GM12878 (cell line): ENCODE results near the gene STEAP3. TPM values are rescaled to one million over a fixed set of nuclear protein-coding genes. Genes with fewer than 3 reads are reported as not detected.

Experiments
- ATAC-seq: fragments of 200-7000 bp; cut with Tn5 transposase; 3 replicates; pipeline ENCODE4 v1.9.1; 2020; ENCODE audit warnings: mild to moderate bottlenecking, moderate library complexity
- BruUV-seq: library from RNA; stranded (reverse); fragments of 400-500 nt; replicated peaks from 2 replicates; lab custom pipeline; 2021; lab: Mats Ljungman, UMichigan
- CTCF ChIA-PET: fragments of 300-600 bp; sonication (Branson Sonifier 250); formaldehyde crosslinking; extraction: SDS; loops from one replicate; lab custom pipeline; 2021; ENCODE audit warnings: inconsistent platforms; lab: Yijun Ruan, JAX
- POLR2A ChIA-PET: fragments of 350-600 bp; formaldehyde crosslinking; extraction: SDS; loops from one replicate; lab custom pipeline; 2021; ENCODE audit warnings: inconsistent platforms; lab: Charles Lee
- RAD21 ChIA-PET: fragments of 300-600 bp; sonication (Branson Sonifier 250); formaldehyde crosslinking; loops from one replicate; lab custom pipeline; 2023; ENCODE audit warnings: antibody characterized with exemption; ENCODE audit not compliant: unreplicated experiment; lab: Charles Lee
- SMC1A ChIA-PET: fragments of 300-600 bp; sonication (Branson Sonifier 250); formaldehyde crosslinking; loops from one replicate; lab custom pipeline; 2023; ENCODE audit not compliant: unreplicated experiment, uncharacterized antibody; lab: Charles Lee
- DNase-seq: peaks from one replicate; pipeline ENCODE4 v3.0.0-alpha.2; 2011; ENCODE audit warnings: low read depth, low spot score
- FAIRE-seq: peaks from 3 replicates; lab custom pipeline; 2011; peaks lifted over from hg19 to GRCh38; lab: Jason Lieb, UNC
- H2AFZ ChIP-seq: 2 replicates; pipeline ENCODE4 v1.6.0; 2011; ENCODE audit warnings: low read depth, low read length, control low read depth; ENCODE audit not compliant: control insufficient read depth
- H3K27ac ChIP-seq: 2 replicates; pipeline ENCODE4 v1.5.1; 2011; ENCODE audit warnings: control low read depth; ENCODE audit not compliant: control insufficient read depth, insufficient read depth
- H3K27me3 ChIP-seq, 2 experiments: replicated peaks in 1 of 2; 2 replicates each; pipeline versions ENCODE4 v1.6.0 to v1.6.1; 2011; ENCODE audit warnings: low read length in 1 of 2; ENCODE audit not compliant: control insufficient read depth in 2 of 2, insufficient read depth in 2 of 2
- H3K36me3 ChIP-seq, 2 experiments: 2 replicates each; pipeline ENCODE4 v1.5.1; 2011; ENCODE audit warnings: low read length in 1 of 2; ENCODE audit not compliant: control insufficient read depth in 2 of 2, insufficient read depth in 2 of 2
- H3K4me1 ChIP-seq: 2 replicates; pipeline ENCODE4 v1.6.1; 2011; ENCODE audit warnings: mild to moderate bottlenecking, low read length, moderate library complexity, mixed read lengths; ENCODE audit not compliant: control insufficient read depth, insufficient read depth
- H3K4me2 ChIP-seq: 2 replicates; pipeline ENCODE4 v1.6.0; 2011; ENCODE audit warnings: control low read depth; ENCODE audit not compliant: control insufficient read depth, insufficient read depth
- H3K4me3 ChIP-seq: fragments of 200-600 bp; sonication (generic); 2 replicates; pipeline ENCODE4 v1.5.1; 2016
- H3K79me2 ChIP-seq: 2 replicates; pipeline ENCODE4 v1.6.0; 2011; ENCODE audit warnings: low read length; ENCODE audit not compliant: control insufficient read depth, insufficient read depth
- H3K9ac ChIP-seq: 2 replicates; pipeline ENCODE4 v1.8.0; 2011; ENCODE audit warnings: low read length, control low read depth, mixed read lengths; ENCODE audit not compliant: control insufficient read depth, insufficient read depth
- H3K9me3 ChIP-seq: replicated peaks from 3 replicates; pipeline ENCODE4 v1.5.1; 2011; ENCODE audit warnings: mild to moderate bottlenecking, low read length; ENCODE audit not compliant: control insufficient read depth, insufficient read depth
- H4K20me1 ChIP-seq: 2 replicates; pipeline ENCODE4 v1.6.0; 2011; ENCODE audit not compliant: control insufficient read depth, insufficient read depth
- CBFB ChIP-seq: IDR thresholded peaks from 2 replicates; pipeline ENCODE4 v1.6.1; 2016; ENCODE audit warnings: antibody characterized with exemption, low read depth
- CEBPB ChIP-seq, 2 experiments: fragments of 150-350 bp in 1 of 2; IDR thresholded peaks; 2 replicates each; pipeline ENCODE4 v1.6.1; 2012 to 2014; ENCODE audit warnings: low read depth in 2 of 2, low read length in 2 of 2, borderline replicate concordance in 1 of 2, inconsistent platforms in 1 of 2
- RAD21 ChIP-seq: IDR thresholded peaks from 2 replicates; pipeline ENCODE4 v1.6.1; 2011; ENCODE audit warnings: mild to moderate bottlenecking, low read depth, low read length, moderate library complexity; ENCODE audit not compliant: insufficient read depth
- REST ChIP-seq: IDR thresholded peaks from 2 replicates; pipeline ENCODE4 v1.6.1; 2012; ENCODE audit warnings: mild to moderate bottlenecking, low read depth, low read length
- RFX5 ChIP-seq: IDR thresholded peaks from 2 replicates; pipeline ENCODE4 v1.6.1; 2011; ENCODE audit warnings: low read depth, low read length, improper control_type of control experiment
- SKIL ChIP-seq: fragments of 450-650 bp; IDR thresholded peaks from 2 replicates; pipeline ENCODE4 v1.6.1; 2017; ENCODE audit warnings: mild to moderate bottlenecking, low read depth, inconsistent platforms; ENCODE audit not compliant: poor library complexity, severe bottlenecking
- SMAD5 ChIP-seq: IDR thresholded peaks from 2 replicates; pipeline ENCODE4 v1.6.1; 2016; ENCODE audit warnings: antibody characterized with exemption, low read depth
- SMC3 ChIP-seq: IDR thresholded peaks from 2 replicates; pipeline ENCODE4 v1.6.1; 2011; ENCODE audit warnings: low read length, improper control_type of control experiment, borderline replicate concordance
- TAF1 ChIP-seq: IDR thresholded peaks from 2 replicates; pipeline ENCODE4 v1.6.1; 2011; ENCODE audit warnings: mild to moderate bottlenecking, low read depth, low read length, borderline replicate concordance
- TCF3 ChIP-seq: IDR thresholded peaks from 2 replicates; pipeline ENCODE4 v1.6.1; 2012; ENCODE audit warnings: low read depth, mild to moderate bottlenecking, low read length, borderline replicate concordance; ENCODE audit not compliant: insufficient read depth
- YY1 ChIP-seq: IDR thresholded peaks from 2 replicates; pipeline ENCODE4 v1.6.1; 2011; ENCODE audit warnings: low read depth, mild to moderate bottlenecking, low read length
- WGBS: methylation state at CpG from one replicate; pipeline ENCODE4 v1.1.6; 2016; ENCODE audit warnings: low lambda C conversion rate; ENCODE audit not compliant: insufficient replicate concordance, insufficient coverage; ENCODE audit errors: missing lambda C conversion rate; 5-methylcytosine and 5-hydroxymethylcytosine counted together
- in situ Hi-C: fragments of 300-500 bp; cut with MboI; formaldehyde crosslinking; loops from 9 replicates; pipeline ENCODE4 v1.14.3; 2018; ENCODE audit warnings: mixed read lengths
- intact Hi-C: fragments of 100-400 bp; cut with micrococcal nuclease; formaldehyde crosslinking; loops from one replicate; pipeline ENCODE4 v1.14.2; 2022; ENCODE audit not compliant: unreplicated experiment
- polyA plus RNA-seq, 11 experiments: library from polyadenylated mRNA; depleted of rRNA in 4 of 11; unstranded in 6 of 11; stranded (reverse) in 5 of 11; fragments of >200 nt; fragmentation: Nextera tagmentation in 4 of 11; fragmentation: Illumina TruSeq in 1 of 11; extraction: Ambion mirVana in 4 of 11; extraction: Trizol in 1 of 11; gene quantifications; 1 replicate in 1 of 11; 2 replicates in 10 of 11; pipeline versions ENCODE4 v1.2.1 to v1.2.3, GENCODE V29; 2011 to 2016; ENCODE audit warnings: inconsistent platforms in 2 of 11, missing spikeins in 2 of 11, low read depth in 1 of 11
- total RNA-seq, 4 experiments: library from RNA; depleted of rRNA in 3 of 4; stranded (reverse); fragments of >200 nt in 3 of 4; fragmentation: Illumina TruSeq in 1 of 4; extraction: Trizol in 1 of 4; gene quantifications; 2 replicates each; pipeline versions ENCODE4 v1.2.1 to v1.2.3, GENCODE V29; 2013 to 2021
- TF ChIP-seq, protein P1 (sequence below), 3 experiments: IDR thresholded peaks in 2 of 3; conservative IDR thresholded peaks in 1 of 3; 2 replicates each; pipeline ENCODE4 v1.5.1; 2011; ENCODE audit warnings: low read depth in 3 of 3, low read length in 3 of 3, mild to moderate bottlenecking in 3 of 3, control low read depth in 2 of 3, moderate library complexity in 2 of 3, inconsistent platforms in 1 of 3, mixed read lengths in 1 of 3; ENCODE audit not compliant: control insufficient read depth in 2 of 3, insufficient read depth in 1 of 3; ENCODE audit errors: extremely low read depth in 1 of 3
- TF ChIP-seq, protein P2 (sequence below): IDR thresholded peaks from 2 replicates; pipeline ENCODE4 v1.6.1; 2012; ENCODE audit warnings: low read depth, low read length, improper control_type of control experiment

The STEAP3 gene
- total and polyA plus RNA-seq, 10 of the 15 experiments (the other 5 are each of a cell fraction or from before 2014, with no cell fraction given): 0.42 to 8.3 (median 4.8) TPM

DNA sequence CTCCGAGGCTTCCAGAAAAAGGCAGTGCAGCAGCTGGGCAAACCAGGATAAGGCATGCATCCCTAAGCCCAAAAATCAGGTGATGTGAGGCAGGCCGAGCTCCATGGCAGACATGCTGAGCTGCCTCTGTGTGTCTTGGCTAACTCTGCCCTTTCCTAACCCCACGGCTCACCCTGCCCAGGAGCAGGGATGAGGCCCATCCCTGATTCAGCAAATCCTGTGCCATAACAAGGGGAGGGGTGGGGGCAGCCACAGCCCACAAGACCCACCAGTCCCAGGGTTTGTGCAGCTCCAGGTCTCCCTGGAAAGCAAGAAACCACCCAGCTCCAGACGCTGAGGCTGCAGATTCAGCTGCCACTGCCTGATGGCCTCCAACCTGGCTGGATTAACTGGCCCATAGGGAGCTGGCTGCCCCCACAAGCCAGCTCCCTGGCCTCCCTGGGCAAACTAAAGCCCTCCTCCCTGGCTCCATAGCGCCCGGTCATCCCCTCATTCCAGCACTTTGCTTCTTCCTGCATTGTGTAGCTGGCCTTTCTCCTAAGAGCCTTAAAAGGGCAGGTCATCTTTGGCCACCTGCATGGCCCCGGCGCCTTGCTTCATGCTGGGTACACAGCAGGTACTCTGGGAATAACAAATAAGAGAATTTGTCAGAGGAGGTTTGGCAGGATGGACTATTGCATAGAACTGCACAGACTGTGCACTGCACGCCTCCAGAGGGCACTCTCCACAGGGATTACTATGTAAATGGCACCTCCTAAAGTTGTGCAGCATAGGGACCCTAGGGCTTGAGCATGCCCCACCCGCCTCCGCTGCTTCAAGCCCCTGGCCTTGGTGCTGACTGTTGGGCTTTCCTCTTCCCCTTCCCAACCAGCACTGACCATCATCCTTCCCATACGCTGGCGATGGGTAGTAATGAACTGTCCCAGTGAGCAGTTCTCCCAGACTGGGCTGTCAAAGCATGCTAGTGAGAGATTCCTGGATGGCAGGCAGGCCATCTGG is 10.7 kb downstream of the STEAP3 start:
- Histone ChIP-seq H3K27ac (no peak overlapping the region), H3K9me3 (no peaks in the 10 kb centered on the region), H3K4me1 (peaks cover 37% of the 10 kb centered on the region), H4K20me1 (no peaks in the 10 kb centered on the region), H3K9ac (no peak overlapping the region), H3K36me3 (no peaks in the 10 kb centered on the region), H2AFZ (no peak overlapping the region), H3K27me3 (no peaks in the 10 kb centered on the region), H3K4me3 (no peak overlapping the region), H3K79me2 (no peaks in the 10 kb centered on the region), H3K4me2 (no peak overlapping the region)
- FAIRE-seq: no peak
- no peak for DNase-seq
- in situ Hi-C loops (no loop called here), intact Hi-C loops (no loop called here)
- BruUV-seq: no TSS peak
- ATAC-seq: peak; percentile 37
- ChIA-PET RAD21 (interaction anchor here (1.0 to 1.2 kb wide), 3 partner anchors 36 to 242 kb away, joined by 3 to 6 read pairs (median 4); no protein-coding TSS in a partner anchor), POLR2A (interaction anchor here (1.1 kb wide), 1 partner anchor 10 kb away, joined by 4 read pairs; the partner anchor contains the start of gene STEAP3), CTCF (interaction anchor here (0.8 to 1.8 kb wide), 7 partner anchors 10 to 242 kb away, joined by 3 to 10 read pairs (median 5); partner anchors contain the start of gene STEAP3), SMC1A (interaction anchor here (0.8 to 1.6 kb wide), 6 partner anchors 9 to 120 kb away, joined by 3 to 7 read pairs (median 3); partner anchors contain the start of gene STEAP3)
- WGBS: 78% methylated on average over 12 of the region's 13 CpGs
- no peak for TF ChIP-seq CEBPB (IDR thresholded peaks at IDR 0.05; ENCODE audit: borderline replicate concordance in 1 of 2, low read depth in 2 of 2, low read length in 2 of 2)
- TF ChIP-seq YY1: no peak
- no peak for TF ChIP-seq RFX5
- no peak for TF ChIP-seq TAF1
- TF ChIP-seq RAD21: peak; percentile 7; the same call in 1 of the 2 replicates
- no peak for TF ChIP-seq SMC3
- TF ChIP-seq CBFB: no peak
- TF ChIP-seq SMAD5: no peak
- TF ChIP-seq SKIL: no peak
- peak; percentile 76 for TF ChIP-seq REST
- no peak for TF ChIP-seq TCF3
- TF ChIP-seq, protein P1, sequence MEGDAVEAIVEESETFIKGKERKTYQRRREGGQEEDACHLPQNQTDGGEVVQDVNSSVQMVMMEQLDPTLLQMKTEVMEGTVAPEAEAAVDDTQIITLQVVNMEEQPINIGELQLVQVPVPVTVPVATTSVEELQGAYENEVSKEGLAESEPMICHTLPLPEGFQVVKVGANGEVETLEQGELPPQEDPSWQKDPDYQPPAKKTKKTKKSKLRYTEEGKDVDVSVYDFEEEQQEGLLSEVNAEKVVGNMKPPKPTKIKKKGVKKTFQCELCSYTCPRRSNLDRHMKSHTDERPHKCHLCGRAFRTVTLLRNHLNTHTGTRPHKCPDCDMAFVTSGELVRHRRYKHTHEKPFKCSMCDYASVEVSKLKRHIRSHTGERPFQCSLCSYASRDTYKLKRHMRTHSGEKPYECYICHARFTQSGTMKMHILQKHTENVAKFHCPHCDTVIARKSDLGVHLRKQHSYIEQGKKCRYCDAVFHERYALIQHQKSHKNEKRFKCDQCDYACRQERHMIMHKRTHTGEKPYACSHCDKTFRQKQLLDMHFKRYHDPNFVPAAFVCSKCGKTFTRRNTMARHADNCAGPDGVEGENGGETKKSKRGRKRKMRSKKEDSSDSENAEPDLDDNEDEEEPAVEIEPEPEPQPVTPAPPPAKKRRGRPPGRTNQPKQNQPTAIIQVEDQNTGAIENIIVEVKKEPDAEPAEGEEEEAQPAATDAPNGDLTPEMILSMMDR (IDR thresholded peaks at IDR 0.05 in 2 of 3, conservative IDR thresholded peaks at IDR 0.05 in 1 of 3; ENCODE audit: control insufficient read depth in 2 of 3, extremely low read depth in 1 of 3, insufficient read depth in 1 of 3, low read depth in 3 of 3, low read length in 3 of 3): peak; percentile 37 to 46 (median 45); a peak in 5 of 6 replicates
- TF ChIP-seq, protein P2, sequence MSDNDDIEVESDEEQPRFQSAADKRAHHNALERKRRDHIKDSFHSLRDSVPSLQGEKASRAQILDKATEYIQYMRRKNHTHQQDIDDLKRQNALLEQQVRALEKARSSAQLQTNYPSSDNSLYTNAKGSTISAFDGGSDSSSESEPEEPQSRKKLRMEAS: no peak
